ENCODE data around the gene LITAF.
"Not testable (repeated sequence)": the region's sequence is repeated elsewhere in the genome, so short reads cannot be mapped to it uniquely, and the experiment has no call there.

LITAF gene

DNA sequence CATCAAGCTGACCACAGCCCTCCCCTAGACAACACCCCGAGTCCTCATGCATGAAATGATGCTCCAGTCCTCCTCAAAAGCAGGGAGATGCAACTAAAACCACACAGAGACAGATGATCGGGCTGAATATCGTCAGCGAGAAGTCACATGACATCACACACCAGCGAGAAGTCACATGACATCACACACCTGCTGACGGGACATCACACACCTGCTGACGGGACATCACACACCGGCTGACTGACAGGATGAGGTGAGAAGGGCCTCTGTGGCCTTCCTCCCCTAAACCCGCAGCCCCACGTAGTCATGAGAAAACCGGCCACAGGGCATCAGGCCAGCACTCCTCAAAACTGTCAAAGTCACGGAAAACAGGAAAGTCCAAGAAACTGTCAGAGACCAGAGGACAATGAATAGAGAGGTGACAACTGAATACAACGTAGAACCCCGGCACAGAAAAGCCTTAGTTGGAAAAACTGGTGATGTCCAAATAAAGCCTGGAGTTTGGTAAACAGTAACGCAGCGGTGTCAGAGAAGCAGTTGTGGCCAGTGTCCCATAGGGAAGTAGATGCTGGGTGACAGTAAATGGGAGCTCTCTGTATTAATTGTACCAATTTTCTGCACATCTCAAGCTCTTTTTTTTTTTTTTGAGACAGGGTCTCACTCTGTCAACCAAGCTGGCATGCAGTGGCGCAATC, 14.3 kb downstream of the LITAF start:
- no peak for DNase-seq (ENCODE audit: low spot score)

DNA sequence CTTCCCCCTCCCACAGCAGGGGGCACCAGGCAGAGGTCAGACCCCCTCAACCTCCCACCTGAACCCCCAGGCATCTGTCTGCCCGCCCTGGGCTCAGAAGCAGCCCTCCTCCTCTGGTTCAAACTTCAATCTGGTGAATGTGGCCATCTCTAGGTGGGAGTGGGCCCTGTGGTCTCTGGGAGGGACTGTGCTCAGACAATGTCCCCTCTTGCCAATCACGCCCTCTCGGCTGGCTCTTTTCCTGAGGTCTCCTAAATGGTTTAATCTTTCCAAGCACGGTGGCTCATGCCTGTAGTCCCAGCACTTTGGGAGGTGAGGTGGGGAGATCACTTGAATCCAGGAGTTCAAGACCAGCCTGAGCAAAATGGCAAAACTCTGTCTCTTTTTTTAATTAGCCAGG, 15.2 kb downstream of the LITAF start:
- DNase-seq (ENCODE audit: low spot score): no peak

DNA sequence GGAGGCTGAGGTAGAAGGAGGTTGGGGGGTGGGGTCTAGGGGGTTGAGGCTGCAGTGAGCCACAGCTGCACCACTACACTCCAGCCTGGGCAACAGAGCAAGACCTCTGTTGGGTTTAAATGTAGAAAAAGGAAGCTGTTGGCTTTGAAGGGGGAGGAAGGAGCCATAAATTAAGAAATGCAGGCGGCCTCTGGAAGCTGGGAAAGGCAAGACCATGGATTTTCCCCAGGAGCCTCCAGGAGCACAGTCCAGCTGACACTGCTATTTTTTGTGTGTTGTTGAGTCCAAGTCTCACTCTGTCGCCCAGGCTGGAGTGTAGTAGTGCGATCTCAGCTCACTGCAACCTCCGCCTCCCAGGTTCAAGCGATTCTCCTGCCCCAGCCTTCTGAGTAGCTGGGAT, 15.9 kb downstream of the LITAF start:
- no peak for DNase-seq (ENCODE audit: low spot score)

DNA sequence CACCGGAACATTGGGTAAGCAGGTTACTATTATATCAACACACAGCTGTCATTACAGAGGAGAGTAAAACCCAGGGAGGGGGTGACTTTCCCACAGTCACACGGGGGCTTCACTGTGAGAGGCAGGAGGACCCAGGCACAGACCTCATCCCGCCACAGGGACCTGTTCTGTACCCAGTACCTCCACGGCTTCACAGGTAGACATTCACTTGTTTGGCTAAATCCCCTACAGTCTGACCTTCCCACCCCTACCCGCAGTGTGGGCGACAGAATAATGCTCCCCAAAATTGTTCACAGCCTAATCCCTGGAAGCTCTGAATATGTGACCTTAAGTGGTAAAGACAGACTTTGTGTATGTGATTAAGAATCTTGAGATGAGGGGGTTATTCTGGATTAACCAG, 16.5 kb downstream of the LITAF start:
- DNase-seq (ENCODE audit: low spot score): no peak

DNA sequence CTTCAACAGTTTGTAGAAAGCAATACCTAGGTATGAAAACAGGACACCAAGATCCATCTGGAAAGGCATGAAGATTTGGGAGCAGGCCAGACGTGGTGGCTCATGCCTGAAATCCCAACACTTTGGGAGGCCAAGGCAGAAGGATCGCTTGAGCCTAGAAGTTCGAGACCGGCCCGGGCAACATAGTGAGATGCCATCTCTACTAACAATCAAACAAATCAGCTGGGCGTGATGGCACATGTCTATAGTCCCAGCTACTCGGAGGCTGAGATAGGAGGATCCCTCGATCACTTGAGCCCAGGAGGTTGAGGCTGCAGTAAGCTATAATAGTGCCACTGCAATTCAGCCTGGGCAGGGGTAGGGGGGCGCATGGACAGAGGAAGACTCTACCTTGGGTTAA, 20.3 kb downstream of the LITAF start:
- DNase-seq (ENCODE audit: low spot score): no peak

DNA sequence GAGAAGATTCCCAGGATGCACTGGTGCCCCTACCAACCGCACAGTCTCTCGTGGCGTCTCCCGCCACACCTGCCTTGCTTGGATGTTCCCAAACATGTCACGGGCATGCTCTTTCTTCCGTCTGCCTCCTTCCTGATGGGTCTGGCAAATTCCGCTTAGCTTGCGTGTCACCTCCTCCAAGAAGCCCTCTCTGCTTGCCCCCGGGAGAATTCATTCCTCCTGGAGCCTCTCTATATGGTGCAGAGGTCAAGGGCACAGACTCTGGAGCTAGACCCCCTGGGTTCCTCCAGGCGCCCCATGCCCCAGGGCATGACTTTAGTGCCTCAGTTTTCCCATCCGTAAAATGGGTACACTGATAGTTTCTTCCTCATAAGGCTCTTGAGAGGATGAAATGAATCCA, 21.1 kb downstream of the LITAF start:
- DNase-seq (ENCODE audit: low spot score): no peak

DNA sequence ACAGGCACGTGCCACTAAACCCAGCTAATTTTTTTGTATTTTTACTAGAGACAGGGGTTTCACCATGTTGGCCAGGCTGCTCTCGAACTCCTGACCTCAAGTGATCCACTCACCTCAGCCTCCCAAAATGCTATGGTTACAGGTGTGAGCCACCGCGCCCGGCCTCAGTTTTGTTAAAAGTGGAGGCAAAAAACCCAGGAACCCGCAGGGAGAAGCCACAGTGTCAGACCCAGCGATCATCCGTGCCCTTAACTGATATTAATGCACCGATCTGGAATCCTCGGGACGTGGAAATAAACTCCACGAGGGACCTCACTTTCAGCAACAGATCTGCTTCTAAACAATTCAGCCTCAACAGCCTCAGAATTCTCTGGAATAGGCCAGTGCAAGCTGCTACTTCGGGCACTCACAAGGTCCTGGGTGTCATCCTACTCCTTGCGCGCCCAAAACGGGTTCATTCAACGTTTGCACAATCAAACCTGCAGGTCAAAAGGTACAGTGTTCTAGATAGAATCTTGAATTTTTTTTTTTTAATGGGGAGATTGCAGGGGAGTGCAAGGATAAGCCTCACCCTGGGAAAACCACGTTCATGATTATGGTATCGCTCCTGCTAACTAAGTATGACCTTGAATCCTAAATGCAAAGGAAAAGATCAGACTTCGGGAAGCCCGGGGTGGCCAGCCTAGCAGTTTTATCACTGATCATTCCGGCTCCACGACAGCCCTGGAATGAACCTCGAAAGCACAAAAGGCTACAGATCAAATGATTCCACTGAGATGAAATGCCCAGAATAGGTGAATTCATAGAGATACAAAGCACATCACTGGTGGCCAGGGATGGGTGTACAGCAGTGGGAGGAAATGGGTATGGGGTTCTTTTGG, 22.4 kb downstream of the LITAF start:
- DNase-seq (ENCODE audit: low spot score): no peak

DNA sequence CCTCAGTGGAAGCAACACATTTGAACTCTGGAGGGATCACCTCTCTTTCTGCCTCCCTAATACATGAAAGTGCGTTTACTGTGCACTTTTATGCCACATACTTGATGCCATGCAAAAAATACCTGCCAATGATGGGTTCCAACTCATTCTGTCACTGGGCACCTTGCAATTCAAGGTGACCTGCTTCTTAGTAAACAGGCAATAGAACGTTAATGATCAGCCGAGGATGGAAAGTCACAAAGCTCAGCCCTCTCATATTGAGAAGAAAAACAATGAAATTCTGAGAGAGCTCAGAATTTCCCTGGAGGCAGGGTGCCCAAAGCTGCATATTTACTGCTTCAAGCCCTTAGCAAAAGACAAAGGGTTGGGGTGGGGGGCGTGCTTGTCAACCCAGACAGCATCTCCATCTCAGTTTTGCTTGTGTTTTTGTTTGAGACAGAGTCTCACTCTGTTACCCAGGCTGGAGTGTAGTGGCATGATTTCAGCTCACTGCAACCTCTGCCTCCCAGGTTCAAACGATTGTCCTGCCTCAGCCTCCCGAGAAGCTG, 23.2 kb downstream of the LITAF start:
- DNase-seq (ENCODE audit: low spot score): no peak

DNA sequence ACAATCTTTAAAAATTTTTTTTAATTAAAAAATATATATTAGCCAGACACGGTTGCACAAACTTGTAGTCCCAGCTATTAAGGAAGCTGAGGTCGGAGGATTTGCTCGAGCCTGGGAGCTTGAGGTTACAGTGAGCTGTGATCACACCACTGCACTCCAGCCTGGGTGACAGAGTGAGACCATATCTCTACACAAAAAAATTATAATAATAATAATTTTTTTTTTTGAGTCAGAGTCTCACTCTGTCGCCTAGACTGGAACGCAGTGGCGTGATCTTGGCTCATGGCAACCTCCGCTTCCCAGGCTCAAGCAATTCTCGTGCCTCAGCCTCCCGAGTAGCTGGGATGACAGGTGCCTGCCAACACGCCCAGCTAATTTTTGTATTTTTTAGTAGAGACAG, 23.8 kb downstream of the LITAF start:
- no peak for DNase-seq (ENCODE audit: low spot score)

DNA sequence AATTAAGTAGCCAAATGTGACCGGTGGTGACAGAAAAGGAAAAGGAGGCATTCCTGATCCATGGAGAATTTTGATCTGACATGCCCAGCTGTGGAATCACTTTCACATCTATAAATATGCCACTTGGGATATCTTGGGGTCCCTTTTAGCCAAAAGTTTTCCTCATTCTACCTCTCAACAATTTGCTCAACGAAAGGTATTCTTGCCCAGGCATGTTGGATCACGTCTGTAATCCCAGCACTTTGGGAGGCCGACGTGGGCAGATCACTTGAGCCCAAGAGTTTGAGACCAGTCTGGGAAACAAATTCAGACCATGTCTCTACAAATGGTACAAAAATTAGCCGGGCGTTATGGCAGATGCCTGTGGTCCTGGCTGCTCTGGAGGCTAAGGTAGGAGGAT, 24.3 kb downstream of the LITAF start:
- no peak for DNase-seq (ENCODE audit: low spot score)

DNA sequence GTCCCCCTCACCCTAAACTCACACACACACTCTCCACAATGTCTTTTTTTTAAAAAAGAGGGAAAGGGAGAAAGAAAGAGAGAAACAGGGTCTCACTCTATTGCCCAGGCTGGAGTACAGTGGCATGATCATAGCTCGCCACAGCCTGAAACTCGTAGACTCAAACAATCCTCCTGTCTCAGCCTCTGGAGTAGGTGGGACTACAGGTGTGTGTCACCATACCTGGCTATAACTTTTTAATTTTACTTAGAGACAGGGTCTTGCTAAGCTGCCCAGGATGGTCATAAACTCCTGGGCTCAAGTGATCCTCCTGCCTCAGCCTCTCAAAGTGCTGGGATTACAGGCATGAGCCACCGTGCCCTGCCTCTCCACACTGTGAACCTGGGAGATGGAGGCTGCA, 24.9 kb downstream of the LITAF start:
- no peak for DNase-seq (ENCODE audit: low spot score)

DNA sequence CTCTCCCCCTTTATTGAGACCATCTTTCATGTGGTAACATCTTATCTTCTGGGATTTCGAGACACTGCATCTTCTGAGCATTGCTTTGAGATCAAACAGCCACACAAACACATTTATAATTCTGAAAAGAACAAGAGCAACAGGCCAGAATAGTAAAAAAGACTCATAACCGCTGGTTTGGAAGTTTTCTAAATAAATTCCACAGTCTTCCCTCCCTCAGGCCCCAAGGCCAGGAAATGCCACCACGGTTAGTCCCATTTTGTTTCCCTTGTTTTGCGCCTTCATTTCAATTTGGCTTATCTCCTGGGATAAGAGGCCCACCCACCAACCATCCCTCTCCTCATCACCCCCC, 25.3 kb downstream of the LITAF start:
- DNase-seq (ENCODE audit: low spot score): no peak

DNA sequence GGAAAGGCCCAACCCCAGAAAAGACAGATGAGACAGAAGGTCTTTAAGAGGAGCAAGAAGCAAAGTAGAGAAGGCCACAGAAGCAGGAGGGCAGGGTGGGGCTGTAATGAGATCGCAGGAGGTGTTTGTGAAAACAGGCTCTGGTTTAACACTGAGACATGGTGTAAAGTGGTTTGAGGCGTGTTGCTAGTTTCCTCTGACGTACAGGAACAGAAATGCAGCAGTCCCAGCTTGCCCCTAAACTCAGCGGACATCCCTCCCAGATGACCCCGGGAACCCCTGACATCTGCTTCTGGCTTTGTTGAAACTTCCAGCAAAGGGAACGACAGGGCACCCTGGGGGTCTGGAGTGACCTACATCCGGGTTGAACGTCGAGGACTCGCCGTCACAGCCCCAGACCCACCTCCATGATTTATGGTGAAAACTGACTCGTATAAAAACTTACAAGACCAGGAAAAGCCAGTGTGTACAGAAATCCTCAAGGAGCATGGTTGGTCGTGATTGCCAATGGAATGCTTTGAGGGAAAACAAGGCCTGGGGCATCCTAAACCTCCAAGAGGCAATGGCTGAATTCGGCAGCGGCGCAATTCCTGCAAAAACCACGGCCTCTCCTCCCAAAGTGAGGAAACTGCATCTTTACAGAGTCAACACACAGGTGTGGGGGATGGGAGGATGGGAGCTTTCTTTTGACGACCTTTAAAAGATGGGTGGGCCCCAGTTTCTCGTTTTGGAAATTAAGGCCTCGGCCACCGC, 25.8 kb downstream of the LITAF start:
- no peak for DNase-seq (ENCODE audit: low spot score)

DNA sequence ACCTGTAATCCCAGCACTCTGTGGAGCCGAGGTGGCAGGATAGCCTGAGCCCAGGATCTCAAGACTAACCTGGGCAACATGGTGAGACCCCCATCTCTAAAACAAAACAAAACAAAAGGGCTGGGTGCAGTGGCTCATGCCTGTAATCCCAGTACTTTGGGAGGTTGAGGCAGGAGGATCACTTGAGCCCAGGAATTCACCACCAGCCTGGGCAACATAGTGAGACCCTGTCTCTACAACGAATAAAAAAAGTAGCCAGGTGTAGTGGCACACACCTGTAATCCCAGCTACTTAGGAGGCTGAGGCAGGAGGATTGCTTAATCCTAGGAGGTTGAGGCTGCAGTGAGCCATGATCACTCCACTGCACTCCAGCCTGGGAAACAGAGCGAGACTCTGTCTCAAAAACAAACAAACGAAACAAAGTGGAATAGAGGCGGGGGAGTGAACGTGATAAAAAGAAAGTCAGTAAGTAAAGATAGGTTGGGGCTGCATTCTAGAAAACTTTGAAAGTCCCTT, 28.4 kb downstream of the LITAF start:
- not testable (repeated sequence) for DNase-seq (ENCODE audit: low spot score)

DNA sequence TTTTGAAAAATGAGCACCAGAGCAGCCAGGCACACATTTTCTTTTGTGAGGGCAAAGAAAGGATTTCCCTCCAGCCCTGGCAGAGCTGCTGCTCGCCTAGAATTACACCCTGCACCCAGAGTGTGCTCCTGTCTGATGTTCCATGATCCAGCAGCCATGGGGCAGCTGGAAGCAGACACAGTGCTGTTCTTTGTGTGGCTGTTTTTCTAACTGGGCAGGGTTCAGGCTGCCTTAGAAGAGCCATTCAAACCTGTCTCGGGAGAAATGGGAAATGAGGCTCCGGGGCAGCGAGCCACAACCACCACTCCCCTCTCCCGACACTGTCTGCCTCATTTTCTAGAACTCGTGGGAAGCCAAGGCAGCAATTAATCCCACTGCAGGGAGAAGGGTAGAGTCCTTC, 28.9 kb downstream of the LITAF start:
- DNase-seq (ENCODE audit: low spot score): peak; percentile 94

DNA sequence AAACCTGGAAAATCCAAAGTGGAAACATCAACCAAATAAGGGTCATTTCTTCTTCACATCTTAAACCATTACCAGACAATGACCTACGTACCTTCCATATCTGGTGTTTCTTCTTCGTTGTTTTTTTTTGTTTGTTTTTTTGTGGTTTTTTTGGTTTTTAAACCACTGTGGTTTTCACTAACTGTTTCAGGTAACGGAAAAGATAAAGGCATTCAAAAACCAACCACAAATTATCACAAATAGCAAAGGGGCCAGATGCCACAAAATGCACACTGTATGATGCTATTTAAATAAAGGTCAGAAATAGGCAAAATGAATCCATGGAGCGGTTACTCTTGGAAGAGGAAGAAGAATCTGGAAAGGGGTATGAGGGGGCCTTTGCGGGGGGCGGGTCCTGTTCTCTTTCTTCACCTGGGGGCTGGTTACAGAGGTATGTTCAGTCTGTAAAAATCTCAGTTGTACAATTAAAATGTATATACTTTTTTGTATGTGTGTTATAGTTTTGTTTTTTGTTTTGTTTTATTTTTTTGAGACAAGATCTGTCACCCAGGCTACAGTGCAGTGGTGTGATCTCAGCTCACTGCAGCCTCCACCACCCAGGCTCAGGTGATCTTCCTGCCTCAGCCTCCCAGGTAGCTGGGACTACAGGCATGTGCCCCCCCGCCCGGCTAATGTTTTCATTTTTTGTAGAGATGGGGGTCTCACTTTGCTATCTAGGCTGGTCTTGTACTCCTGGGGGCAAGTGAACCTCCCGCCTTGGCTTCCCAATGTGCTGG, 29.6 kb downstream of the LITAF start:
- no peak for DNase-seq (ENCODE audit: low spot score)

DNA sequence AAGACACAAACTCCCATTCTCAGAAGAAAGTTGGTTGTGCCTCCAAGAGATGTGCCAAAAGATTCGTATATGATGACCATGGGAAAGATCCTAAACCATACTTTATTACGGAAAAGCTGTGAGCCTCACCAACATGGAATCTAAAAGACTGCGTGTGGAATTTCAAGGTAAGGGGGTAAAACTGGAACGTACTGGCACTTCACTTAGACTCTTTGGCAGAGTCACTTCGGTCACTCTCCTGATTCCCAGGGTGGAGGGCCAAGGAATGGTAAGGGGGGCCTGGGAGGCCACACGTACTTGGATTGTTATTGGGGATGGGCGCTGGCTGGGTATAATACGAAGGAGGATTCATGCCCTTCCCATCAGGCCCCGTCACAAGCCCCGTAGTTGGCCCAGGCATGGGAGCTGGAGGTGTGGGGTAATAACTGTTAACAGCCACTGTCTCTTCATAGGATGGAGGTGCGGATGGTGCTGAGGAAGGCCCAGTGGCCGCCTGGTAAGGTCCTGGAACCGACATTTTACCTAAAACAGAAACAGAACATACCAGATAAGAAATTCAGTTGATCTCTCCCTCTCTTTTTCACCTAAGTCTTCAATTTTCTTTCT, 30.4 kb downstream of the LITAF start:
- DNase-seq (ENCODE audit: low spot score): no peak

DNA sequence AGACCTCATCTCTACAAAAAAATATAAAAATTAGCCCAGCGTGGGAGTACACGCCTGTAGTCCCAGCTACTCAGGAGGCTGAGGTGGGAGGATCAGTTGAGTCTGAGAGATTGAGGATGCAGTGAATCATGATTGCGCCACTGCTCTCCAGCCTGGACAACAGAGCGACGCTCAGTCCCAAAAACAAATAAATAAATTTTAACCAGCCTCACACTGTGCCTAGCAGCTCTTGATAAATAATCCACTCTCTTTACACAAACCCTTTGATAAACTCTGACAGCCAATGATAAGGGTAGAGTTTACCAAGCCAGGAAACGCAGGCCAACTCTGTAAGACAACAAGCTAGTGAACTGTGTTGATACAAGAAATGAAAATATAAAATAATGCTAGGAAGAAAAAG, 32.7 kb downstream of the LITAF start:
- DNase-seq (ENCODE audit: low spot score): no peak

DNA sequence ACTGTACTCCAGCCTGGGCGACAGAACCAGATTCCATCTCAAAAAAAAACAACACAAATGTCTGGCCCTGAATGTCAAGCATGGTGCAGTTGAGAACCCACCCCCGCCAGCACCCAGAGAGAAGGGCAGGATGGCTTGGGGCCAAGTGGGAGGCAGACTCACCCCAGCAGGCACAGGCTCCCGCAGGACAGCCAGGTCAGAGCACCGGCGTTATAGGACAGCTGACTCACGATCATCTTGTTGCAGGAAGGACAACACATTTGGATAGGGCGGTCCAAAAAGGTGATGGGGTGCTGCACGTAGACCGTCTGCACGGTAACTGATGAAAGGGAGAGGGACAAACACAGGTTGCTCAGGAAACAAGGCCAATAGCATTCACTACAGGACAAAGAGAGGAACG, 33.3 kb downstream of the LITAF start:
- DNase-seq (ENCODE audit: low spot score): no peak

DNA sequence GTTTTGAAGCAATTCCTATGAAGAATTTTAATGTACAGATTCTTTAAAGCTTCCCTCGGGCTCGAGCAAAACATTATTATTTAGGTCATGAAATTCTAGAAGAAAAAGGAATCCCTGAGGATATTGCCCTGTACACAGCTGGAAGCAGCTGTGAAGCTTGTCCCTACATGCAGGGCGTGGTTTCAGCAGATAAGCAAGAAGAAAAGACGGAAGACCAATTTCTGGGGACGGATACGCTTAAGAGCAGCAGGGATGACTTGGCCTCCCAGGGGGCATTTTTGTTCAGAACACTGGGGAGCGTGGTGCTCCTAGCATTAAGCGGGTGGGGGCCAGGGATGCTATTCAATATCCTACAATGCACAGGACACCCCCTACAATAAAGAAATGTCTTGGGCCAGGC, 34.3 kb downstream of the LITAF start:
- no peak for DNase-seq (ENCODE audit: low spot score)

DNA sequence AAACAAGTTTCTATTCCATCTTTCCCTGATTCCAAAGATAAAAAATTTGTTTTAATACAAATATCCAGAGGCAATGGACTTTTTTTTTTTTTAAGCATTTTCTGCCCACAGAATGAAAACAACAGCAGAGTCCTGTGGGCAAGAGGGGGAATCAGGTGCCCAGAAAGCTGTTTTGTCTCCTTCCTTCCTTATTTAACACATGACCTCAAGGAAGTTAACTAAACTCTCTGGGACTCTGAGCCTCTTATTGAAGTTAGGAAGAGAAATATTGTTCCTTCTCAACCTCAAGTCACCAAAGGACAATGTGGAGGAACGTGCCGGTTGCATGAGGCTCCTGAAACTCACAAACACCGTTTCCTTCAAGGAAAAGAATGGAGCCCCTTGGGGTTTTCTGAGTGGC, 34.9 kb downstream of the LITAF start:
- DNase-seq (ENCODE audit: low spot score): no peak
